ENCODE data around the gene ZBTB46.

ZBTB46 gene

DNA sequence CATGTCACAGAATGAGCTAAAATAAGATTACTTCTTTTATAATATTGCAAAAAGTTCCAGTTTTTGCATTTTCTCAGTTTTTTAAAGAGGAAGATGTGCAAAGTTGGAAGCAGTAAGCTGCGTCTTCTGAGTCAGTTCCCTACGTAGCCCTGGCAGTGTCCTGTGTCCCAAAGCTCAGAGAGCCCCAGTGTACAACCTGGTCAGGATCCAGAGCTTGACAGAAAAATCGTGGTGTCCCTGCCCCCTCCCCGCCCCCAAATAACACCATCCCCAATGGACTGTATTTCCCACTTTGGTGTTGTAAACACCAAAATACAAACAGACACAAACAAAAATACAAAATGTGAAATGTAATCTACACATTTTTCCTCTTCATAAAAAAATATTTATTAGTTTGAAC lies 86.9 kb downstream of the ZBTB46 start:
- DNase-seq, result no peak

DNA sequence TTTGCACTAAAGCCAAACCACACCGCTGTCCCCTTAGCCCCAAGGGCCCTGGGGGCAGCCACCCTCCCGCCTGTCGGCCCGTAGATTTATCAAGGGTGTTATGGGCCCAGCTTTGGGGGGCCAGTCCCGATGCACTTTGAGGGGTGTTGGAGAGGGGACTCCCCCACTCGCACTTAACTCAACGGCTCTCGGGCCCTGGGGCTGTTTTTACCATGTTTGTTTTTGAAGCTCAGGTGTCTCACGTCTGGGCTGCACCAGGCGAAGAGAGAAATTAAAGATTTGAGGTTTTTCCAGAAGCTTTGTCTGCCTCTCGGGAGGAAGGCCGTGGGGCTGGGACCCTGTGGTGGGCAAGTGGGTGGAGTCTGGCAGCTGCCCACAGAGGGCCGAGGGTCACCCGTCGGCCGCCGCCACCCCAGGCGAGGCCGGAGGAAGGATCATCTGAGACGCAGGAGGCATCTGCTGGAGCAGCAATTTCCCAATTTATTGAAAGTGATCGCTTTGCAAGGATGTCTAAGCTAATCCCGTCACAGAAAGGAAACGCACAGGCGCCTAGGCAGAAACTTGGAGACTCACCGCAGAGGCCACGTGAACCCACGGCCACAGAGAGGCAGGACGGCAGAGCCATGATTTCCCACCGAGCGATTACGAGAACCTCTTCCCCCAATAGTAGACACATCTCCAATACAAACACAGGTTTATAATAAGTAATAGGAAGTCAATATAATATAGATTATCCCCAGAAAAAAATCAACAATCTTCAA lies 87.7 kb downstream of the ZBTB46 start:
- no peak for DNase-seq

DNA sequence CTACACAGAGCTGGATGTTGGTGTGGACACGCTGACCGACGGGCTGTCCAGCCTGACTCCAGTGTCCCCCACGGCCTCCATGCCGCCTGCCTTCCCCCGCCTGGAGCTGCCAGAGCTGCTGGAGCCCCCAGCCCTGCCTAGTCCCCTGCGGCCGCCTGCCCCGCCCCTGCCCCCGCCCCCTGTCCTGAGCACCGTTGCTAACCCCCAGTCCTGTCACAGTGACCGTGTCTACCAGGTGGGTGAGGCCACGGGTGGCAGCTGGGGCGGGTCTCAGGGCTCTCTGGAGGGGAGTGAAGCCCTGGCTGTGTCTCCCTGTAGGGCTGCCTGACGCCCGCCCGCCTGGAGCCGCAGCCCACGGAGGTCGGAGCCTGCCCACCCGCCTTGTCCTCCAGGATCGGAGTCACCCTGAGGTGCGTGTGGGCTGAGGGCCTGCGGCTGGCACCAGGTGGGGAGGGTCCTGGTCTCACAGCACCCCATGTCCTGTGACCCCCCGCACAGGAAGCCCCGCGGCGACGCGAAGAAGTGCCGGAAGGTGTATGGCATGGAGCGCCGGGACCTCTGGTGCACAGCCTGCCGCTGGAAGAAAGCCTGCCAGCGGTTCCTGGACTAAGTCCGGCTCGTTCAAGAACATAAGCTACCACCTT lies 88.6 kb downstream of the ZBTB46 start:
- no peak for DNase-seq

DNA sequence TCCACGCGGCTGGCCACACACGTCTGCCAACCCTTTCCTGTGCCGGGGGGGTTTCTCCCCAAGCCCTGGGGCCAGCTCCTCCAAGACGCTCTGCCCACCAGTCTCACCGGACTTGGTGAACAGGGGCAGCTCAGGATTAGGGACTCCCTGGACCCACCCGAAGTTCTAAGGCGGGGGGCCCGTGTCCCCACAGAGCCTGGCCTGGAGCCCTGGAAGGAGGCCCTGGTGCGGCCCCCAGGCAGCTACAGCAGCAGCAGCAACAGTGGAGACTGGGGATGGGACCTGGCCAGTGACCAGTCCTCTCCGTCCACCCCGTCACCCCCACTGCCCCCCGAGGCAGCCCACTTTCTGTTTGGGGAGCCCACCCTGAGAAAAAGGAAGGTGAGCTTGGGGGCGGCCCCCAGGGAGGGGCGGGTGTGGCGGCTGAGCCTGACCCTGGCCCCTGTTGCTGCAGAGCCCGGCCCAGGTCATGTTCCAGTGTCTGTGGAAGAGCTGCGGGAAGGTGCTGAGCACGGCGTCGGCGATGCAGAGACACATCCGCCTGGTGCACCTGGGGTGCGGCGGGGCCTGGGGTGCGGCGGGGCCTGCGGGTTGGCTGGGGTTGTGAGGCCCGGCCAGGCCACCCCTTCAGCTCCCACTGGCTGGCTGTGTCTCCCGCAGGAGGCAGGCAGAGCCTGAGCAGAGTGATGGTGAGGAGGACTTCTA lies 89.2 kb downstream of the ZBTB46 start:
- DNase-seq, result no peak

DNA sequence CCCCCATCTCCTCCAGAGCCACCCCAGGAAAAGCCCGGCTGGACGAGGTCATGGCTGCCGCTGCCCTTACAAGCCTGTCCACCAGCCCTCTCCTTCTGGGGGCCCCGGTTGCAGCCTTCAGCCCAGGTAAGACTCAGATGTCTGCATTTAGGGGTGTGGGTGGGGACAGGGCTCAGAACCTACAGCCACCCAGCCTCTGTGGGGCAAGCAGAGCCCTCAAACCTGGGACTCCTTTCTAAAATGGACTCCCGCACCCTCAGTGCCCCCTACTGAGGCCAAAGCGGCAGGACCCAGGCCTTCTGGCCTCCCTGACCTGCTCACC lies 89.7 kb downstream of the ZBTB46 start:
- DNase-seq, result no peak

GRCh38 chr20:63740627-63741353 lies 90.3 kb downstream of the ZBTB46 start:
- DNase-seq, result peak; percentile 93

GRCh38 chr20:63740070-63740626 lies 90.9 kb downstream of the ZBTB46 start:
- DNase-seq, result no peak

DNA sequence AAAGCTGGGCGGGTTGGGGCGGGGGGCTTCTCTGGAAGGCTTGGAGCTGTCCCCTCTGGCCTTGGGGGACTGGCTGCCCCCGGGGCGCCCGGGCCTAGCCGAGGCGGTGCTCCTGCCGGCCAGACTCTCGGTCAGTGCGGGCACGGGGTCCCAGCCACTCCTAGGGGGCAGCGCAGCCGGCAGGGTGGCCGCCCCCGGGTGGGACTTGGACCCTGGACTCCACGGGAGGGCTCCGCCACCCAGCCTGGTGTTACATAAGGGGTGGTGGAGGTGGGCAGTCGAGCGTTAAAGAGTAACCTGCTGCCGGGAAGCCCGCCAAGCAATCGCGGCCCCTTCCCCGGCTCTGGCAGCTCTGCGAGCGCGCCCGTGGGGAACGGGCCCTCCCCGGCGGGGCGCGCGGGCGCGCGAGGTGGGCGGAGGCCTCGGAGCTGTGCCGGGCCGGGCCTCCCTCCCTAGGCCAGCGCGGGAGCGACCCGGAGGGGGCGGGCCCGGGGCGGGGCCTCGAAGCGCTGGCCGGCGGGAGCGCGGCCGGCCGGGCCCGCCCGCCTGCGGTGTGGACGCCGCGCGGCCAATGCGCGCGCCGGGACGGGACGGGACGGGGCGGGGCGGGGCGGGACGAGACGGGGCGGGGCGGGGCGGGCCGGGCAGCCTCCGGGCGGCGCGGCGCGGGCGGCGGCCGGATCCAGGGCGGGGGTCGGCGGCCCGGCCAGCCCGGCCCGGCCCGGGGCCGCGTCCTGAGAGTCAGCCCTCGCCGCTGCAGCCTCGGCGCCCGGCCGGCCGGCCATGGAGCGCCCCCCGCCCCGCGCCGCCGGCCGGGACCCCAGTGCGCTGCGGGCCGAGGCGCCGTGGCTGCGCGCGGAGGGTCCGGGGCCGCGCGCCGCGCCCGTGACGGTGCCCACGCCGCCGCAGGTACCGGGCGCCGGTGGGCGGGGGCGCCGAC lies 91.7 kb downstream of the ZBTB46 start, which contains the start of gene SLC2A4RG:
TSS of gene SLC2A4RG (plus strand) at position 647 of the 940 bp plus-strand sequence. CDS start at position 784, 137 bp downstream.
- DNase-seq, result peak; percentile 38

DNA sequence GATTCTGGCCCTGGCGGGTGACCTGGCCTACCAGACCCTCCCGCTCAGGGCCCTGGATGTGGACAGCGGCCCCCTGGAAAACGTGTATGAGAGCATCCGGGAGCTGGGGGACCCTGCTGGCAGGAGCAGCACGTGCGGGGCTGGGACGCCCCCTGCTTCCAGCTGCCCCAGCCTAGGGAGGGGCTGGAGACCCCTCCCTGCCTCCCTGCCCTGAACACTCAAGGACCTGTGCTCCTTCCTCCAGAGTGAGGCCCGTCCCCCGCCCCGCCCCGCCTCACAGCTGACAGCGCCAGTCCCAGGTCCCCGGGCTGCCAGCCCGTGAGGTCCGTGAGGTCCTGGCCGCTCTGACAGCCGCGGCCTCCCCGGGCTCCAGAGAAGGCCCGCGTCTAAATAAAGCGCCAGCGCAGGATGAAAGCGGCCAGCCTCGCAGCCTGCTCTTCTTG lies 92.4 kb downstream of the ZBTB46 start:
- DNase-seq, result no peak

DNA sequence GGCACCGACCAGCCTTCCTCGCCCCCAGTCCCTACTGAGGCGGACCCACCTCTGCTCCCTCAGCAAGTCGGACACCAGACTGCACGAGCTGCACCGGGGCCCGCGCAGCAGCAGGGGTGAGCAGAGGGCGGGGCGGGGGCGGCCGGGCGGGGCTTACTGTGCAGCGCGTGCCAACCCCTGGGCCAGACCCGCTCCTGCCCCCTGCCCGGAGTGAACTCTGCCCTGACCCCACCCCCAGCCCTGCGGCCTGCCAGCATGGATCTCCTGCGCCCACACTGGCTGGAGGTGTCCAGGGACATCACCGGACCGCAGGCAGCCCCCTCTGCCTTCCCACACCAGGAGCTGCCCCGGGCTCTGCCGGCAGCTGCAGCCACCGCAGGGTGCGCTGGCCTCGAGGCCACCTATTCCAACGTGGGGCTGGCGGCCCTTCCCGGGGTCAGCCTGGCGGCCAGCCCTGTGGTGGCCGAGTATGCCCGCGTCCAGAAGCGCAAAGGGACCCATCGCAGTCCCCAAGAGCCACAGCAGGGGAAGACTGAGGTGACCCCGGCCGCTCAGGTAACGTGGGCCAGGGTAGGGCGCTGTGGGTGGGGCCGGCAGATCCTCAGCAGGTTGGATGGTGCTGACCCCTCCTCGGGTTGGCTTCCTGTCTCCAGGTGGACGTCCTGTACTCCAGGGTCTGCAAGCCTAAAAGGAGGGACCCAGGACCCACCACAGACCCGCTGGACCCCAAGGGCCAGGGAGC lies 92.9 kb downstream of the ZBTB46 start:
- DNase-seq, result no peak

GRCh38 chr20:63737695-63737944 lies 93.4 kb downstream of the ZBTB46 start:
- no peak for DNase-seq

- no peak for DNase-seq
Observed at GRCh38 chr20:63736893-63737694, 94.0 kb downstream of the ZBTB46 start.

DNA sequence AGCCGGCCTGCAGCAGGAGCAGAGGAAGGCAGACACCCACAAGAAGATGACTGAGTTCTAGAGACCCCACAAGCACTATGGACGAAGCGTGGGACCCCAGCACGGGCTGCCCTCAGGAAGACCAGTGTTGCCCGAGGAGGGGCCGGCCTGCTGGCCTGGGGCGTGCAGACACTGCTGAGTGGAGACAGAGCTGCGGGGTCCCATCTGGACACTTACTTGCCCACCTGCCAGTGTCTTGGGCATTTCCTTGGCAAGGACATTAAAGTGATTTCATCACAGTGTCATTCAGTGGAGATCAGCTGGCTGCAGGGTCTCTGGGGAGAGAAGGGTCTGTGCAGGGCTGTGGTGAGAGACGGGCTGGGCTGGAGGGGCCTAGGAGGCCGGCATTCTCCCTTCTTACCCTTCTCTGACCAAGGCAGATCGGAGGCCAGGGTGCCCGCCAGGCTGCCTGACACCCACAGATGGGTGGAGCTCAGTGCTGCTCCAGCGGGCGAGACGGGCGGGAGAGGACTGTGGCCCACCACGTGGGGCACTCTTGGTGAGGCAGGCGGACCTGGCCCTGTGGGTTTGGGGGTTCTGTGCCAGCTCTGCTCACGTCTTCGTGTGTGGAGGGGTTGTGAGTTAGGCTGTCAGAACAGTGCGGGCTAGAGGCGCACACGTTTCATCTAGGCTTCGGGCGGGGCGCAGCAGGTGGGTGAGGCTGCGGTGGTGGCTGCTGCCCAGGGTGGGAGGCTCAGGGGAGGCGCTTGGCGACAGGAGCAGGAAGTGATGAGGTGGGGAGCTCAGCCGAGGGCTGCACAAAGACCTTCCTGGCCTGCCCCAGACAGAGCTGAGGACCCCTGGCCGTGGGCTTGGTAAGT lies 95.0 kb downstream of the ZBTB46 start, which contains the start of gene LIME1:
TSS of gene LIME1 (plus strand) at position 806 of the 860 bp plus-strand sequence. CDS start 886 bp downstream, outside the sequence.
- no peak for DNase-seq

DNA sequence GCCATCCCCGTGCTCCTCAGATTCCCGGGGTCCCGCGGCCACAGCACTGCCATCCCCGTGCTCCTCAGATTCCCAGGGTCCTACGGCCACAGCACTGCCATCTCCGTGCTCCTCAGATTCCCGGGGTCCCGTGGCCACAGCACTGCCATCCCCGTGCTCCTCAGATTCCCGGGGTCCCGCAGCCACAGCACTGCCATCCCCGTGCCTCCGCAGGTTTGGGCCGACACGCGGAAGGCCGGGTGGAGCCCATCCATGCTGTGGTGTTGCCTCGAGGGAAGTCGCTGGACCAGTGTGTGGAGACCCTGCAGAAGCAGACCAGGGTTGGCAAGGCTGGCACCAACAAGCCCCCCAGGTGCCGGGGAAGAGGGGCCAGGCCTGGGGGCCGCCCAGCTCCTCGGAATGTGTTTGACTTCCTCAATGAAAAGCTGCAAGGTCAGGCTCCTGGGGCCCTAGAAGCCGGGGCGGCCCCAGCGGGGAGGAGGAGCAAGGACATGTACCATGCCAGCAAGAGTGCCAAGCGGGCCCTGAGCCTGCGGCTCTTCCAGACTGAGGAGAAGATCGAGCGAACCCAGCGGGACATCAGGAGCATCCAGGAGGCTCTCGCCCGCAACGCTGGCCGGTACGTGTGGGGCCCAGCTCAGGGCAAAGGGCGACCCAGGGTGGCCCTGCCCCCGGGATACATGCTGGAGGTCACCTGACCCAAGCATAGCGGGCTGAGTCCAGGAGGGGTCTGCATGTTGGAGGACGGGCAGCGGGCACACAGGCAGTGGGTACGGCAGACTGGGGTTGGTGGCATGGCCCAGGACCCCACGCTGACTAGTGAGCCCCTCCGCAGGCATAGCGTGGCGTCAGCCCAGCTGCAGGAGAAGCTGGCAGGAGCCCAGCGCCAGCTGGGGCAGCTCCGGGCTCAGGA lies 95.9 kb downstream of the ZBTB46 start:
- DNase-seq, result no peak

GRCh38 chr20:63734111-63734945 lies 96.7 kb downstream of the ZBTB46 start:
- no peak for DNase-seq

DNA sequence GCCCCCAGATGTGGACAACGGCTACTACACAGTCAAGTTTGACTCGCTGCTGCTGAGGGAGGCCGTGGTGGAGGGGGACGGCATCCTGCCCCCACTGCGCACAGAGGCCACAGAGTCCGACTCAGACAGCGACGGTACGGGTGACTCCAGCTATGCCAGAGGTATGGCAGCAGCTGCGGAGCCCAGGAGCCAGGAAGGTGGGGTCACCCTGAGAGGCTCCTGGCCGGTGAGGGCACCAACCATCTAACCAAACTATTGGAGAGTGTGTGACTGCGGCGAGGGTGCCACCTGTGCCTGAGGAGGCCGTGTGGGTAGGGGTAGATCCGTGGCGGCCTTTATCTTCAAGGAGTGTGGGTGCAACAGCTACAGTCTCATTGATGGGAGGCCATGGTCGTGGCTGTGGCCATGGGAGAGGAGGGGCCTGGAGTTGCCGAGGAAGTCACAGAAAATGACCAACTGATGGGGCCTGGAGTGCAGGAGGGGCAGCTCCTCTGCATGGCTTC lies 97.4 kb downstream of the ZBTB46 start:
- DNase-seq, result no peak

GRCh38 chr20:63733117-63733516 lies 97.9 kb downstream of the ZBTB46 start:
- DNase-seq, result no peak

Data from DMS79 treated with DMSO at 0.1 percent for 48 hours (cell line).